Measurements from ENCODE around the gene SLC17A9.

DNA sequence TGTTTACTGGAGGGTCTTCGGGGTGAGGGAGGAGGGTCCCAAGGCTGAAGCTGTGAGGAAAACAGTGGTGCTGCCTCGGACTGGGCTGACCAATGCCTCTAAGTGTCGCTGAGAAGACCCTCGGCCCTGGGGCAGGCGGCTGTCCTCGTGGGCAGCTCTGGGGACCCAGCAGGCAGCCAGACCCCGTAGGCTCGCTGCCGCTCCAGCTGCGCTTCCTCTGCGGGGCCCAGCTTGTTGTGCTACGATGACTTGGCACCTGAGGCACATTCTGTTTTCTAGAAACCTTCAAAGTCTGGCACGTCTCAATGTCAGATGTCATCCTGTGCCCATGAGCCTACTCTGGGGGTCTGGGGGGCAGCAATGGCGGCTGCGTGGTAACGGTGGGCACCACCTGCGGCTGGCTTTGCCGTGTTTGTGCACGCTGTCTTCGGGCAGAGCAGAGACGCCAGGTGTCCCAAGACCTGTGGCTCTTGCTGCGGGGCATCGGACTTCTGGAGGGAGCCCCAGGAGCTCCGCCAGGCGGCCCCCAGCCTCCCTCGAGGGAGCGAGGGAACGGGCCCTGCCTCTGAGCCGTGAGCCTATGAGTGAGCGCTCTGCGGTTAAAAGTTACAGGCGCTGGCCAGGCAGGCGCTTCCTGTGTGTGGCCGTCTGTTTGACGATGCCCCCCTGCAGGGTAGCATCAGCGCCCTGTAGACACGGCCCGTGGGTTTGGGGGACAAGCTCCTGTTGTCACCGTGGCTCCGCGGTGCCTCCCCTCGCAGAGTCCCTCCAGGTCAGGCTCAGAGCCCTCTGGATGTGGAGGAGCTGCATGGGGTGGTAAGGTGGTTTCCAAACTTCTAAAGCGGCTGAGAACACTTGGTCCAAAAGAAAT lies 6.8 kb downstream of the SLC17A9 start:
- TF ChIP-seq, protein P1, sequence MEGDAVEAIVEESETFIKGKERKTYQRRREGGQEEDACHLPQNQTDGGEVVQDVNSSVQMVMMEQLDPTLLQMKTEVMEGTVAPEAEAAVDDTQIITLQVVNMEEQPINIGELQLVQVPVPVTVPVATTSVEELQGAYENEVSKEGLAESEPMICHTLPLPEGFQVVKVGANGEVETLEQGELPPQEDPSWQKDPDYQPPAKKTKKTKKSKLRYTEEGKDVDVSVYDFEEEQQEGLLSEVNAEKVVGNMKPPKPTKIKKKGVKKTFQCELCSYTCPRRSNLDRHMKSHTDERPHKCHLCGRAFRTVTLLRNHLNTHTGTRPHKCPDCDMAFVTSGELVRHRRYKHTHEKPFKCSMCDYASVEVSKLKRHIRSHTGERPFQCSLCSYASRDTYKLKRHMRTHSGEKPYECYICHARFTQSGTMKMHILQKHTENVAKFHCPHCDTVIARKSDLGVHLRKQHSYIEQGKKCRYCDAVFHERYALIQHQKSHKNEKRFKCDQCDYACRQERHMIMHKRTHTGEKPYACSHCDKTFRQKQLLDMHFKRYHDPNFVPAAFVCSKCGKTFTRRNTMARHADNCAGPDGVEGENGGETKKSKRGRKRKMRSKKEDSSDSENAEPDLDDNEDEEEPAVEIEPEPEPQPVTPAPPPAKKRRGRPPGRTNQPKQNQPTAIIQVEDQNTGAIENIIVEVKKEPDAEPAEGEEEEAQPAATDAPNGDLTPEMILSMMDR (IDR thresholded peaks at IDR 0.05) = no peak
- TF ChIP-seq SIN3A (IDR thresholded peaks at IDR 0.05; ENCODE audit: borderline replicate concordance, insufficient read depth, low read depth, low read length) = no peak

All from Panc1 (cell line).